ENCODE results near the gene TGM1. TPM values are rescaled to one million over a fixed set of nuclear protein-coding genes. Genes with fewer than 3 reads are reported as not detected.

TGM1 gene
- total and polyA plus RNA-seq, 4 donors, result 0.28 to 1.5 (median 0.76) TPM

DNA sequence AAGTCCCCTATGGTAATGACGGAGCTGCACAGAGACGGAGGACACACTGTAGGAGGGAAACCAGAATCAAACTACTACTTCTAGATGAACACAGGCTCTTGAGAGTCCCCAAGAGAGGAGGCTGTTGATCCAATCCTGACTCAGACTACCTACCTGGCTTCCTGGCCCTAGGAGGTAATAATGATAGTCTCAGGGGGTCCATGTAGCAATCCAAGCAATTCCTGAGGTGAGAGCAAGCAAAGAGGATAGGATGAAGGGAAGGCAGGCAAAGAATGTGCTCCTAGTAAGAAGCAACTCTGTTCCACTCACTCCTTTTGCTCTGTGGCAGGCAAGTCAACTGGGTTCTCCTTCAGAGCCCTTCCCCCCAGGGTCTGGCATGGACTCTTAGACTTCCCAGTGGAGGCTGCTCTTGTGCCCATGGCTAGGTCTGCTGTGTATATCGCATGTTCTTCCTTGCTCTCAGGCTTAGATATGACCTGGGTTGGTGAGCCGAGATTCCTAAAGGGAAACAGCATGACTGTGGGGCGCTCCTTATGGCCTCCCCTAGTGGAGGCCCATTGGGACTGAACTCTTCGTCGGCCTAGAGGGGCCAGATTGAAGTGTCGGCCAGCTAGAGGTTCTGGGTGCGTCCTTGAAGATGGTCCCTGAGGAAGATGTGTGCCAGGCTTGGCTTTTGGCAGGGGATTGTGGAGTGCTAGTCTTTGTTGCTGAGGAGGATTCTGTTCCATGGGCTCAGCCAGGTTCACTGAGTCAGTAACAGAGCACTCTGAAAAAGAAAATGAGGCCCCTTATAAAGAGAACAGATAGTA, 22.7 kb downstream of the TGM1 start (continued):
- TF ChIP-seq, protein P1, sequence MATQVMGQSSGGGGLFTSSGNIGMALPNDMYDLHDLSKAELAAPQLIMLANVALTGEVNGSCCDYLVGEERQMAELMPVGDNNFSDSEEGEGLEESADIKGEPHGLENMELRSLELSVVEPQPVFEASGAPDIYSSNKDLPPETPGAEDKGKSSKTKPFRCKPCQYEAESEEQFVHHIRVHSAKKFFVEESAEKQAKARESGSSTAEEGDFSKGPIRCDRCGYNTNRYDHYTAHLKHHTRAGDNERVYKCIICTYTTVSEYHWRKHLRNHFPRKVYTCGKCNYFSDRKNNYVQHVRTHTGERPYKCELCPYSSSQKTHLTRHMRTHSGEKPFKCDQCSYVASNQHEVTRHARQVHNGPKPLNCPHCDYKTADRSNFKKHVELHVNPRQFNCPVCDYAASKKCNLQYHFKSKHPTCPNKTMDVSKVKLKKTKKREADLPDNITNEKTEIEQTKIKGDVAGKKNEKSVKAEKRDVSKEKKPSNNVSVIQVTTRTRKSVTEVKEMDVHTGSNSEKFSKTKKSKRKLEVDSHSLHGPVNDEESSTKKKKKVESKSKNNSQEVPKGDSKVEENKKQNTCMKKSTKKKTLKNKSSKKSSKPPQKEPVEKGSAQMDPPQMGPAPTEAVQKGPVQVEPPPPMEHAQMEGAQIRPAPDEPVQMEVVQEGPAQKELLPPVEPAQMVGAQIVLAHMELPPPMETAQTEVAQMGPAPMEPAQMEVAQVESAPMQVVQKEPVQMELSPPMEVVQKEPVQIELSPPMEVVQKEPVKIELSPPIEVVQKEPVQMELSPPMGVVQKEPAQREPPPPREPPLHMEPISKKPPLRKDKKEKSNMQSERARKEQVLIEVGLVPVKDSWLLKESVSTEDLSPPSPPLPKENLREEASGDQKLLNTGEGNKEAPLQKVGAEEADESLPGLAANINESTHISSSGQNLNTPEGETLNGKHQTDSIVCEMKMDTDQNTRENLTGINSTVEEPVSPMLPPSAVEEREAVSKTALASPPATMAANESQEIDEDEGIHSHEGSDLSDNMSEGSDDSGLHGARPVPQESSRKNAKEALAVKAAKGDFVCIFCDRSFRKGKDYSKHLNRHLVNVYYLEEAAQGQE (IDR thresholded peaks at IDR 0.05), result no peak
- no peak for TF ChIP-seq FOXA1 (IDR thresholded peaks at IDR 0.05)

DNA sequence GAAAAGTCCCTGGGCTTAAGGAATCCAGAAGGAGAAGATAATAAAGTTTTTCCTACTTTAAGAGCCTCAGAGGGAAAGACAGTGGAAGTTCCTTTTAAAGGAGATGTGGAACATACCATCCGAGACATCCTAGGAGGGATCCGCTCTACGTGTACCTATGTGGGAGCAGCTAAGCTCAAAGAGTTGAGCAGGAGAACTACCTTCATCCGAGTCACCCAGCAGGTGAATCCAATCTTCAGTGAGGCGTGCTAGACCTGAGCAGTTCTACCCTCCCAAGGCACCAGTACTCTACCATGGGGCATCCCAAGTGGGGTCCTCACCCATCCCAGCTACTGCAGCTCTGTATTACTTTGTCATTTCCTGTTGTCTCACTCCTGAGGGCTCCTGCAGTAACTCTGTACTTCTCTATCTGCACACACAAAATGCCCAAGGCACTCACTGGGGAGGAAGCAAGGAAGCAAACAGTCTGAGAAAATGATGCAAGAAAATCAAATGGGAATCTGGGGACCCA, 24.4 kb downstream of the TGM1 start:
- Histone ChIP-seq H3K9me3 (ENCODE audit: control insufficient read depth in 4 of 4, low read length in 3 of 4) (no peaks in the 10 kb centered on the region), H3K4me1 (ENCODE audit: control insufficient read depth in 4 of 4, insufficient read depth in 4 of 4, low read length in 3 of 4) (peaks cover 8 to 49% (median 35%) of the 10 kb centered on the region in 4 donors), H3K36me3 (ENCODE audit: control insufficient read depth in 4 of 4, insufficient read depth in 3 of 4, low read depth in 1 of 4, low read length in 3 of 4) (peaks cover 10 to 57% (median 47%) of the 10 kb centered on the region in 4 donors), H3K27ac (ENCODE audit: low read depth in 1 of 2, low read length in 2 of 2) (no peak overlapping the region), H3K27me3 (ENCODE audit: control insufficient read depth in 4 of 4, insufficient read depth in 4 of 4, low read length in 3 of 4) (no peaks in the 10 kb centered on the region), H3K9ac (ENCODE audit: low read depth in 1 of 2, low read length in 2 of 2) (no peak overlapping the region), H3K4me3 (ENCODE audit: low read depth in 1 of 3, low read length in 3 of 3) (no peak overlapping the region)
- TF ChIP-seq, protein P2, sequence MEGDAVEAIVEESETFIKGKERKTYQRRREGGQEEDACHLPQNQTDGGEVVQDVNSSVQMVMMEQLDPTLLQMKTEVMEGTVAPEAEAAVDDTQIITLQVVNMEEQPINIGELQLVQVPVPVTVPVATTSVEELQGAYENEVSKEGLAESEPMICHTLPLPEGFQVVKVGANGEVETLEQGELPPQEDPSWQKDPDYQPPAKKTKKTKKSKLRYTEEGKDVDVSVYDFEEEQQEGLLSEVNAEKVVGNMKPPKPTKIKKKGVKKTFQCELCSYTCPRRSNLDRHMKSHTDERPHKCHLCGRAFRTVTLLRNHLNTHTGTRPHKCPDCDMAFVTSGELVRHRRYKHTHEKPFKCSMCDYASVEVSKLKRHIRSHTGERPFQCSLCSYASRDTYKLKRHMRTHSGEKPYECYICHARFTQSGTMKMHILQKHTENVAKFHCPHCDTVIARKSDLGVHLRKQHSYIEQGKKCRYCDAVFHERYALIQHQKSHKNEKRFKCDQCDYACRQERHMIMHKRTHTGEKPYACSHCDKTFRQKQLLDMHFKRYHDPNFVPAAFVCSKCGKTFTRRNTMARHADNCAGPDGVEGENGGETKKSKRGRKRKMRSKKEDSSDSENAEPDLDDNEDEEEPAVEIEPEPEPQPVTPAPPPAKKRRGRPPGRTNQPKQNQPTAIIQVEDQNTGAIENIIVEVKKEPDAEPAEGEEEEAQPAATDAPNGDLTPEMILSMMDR (IDR thresholded peaks at IDR 0.05; ENCODE audit: low read depth, low read length, missing input control), result no peak
- TF ChIP-seq JUND (IDR thresholded peaks at IDR 0.05) (no peak), YY1 (IDR thresholded peaks at IDR 0.05) (no peak), EGR1 (IDR thresholded peaks at IDR 0.05; ENCODE audit: low read depth in 2 of 2) (no peak), RAD21 (IDR thresholded peaks at IDR 0.05) (no peak), RXRA (IDR thresholded peaks at IDR 0.05) (no peak), FOXA1 (IDR thresholded peaks at IDR 0.05) (no peak), SP1 (IDR thresholded peaks at IDR 0.05) (no peak), TAF1 (conservative IDR thresholded peaks at IDR 0.05) (no peak), HNF4A (conservative IDR thresholded peaks at IDR 0.05) (no peak), GABPA (IDR thresholded peaks at IDR 0.05 in 1 of 2, conservative IDR thresholded peaks at IDR 0.05 in 1 of 2) (no peak), HNF4G (IDR thresholded peaks at IDR 0.05) (no peak), NR2F2 (IDR thresholded peaks at IDR 0.05) (no peak)
- TF ChIP-seq, protein P1 (IDR thresholded peaks at IDR 0.05), result no peak
- TF ChIP-seq, protein P3, sequence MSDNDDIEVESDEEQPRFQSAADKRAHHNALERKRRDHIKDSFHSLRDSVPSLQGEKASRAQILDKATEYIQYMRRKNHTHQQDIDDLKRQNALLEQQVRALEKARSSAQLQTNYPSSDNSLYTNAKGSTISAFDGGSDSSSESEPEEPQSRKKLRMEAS (IDR thresholded peaks at IDR 0.05), result no peak
- TF ChIP-seq, protein P4, sequence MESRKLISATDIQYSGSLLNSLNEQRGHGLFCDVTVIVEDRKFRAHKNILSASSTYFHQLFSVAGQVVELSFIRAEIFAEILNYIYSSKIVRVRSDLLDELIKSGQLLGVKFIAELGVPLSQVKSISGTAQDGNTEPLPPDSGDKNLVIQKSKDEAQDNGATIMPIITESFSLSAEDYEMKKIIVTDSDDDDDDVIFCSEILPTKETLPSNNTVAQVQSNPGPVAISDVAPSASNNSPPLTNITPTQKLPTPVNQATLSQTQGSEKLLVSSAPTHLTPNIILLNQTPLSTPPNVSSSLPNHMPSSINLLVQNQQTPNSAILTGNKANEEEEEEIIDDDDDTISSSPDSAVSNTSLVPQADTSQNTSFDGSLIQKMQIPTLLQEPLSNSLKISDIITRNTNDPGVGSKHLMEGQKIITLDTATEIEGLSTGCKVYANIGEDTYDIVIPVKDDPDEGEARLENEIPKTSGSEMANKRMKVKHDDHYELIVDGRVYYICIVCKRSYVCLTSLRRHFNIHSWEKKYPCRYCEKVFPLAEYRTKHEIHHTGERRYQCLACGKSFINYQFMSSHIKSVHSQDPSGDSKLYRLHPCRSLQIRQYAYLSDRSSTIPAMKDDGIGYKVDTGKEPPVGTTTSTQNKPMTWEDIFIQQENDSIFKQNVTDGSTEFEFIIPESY (IDR thresholded peaks at IDR 0.05), result no peak
- TF ChIP-seq, protein P5, sequence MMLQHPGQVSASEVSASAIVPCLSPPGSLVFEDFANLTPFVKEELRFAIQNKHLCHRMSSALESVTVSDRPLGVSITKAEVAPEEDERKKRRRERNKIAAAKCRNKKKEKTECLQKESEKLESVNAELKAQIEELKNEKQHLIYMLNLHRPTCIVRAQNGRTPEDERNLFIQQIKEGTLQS (IDR thresholded peaks at IDR 0.05), result no peak
- DNase-seq (ENCODE audit: low spot score), result no peak
- WGBS, result 93% methylated on average over 5 of the region's 5 CpGs

All from liver (tissue), 9 donors.